ENCODE results near the gene GNPAT. TPM values are rescaled to one million over a fixed set of nuclear protein-coding genes. Genes with fewer than 3 reads are reported as not detected.

The GNPAT gene
- 10 to 100 TPM; 34.8 to 55.4 (median 37.5) TPM for total RNA-seq

GRCh38 chr1:231240883-231241735, at the start of gene GNPAT:
GNPAT (plus strand) TSS chr1:231241212; CDS start chr1:231241379, 167 bp downstream.
- TF ChIP-seq CTCF (IDR thresholded peaks at IDR 0.05; ENCODE audit: low read depth): no peak

- TF ChIP-seq CTCF (IDR thresholded peaks at IDR 0.05; ENCODE audit: low read depth): no peak
Measured at GRCh38 chr1:231192620-231193163, 48.3 kb upstream of the GNPAT start.

- no peak for TF ChIP-seq CTCF (IDR thresholded peaks at IDR 0.05; ENCODE audit: low read depth)
Measured at GRCh38 chr1:231193710-231194340, 47.2 kb upstream of the GNPAT start.

- TF ChIP-seq CTCF (IDR thresholded peaks at IDR 0.05; ENCODE audit: low read depth): no peak
Measured at GRCh38 chr1:231194476-231194842, 46.6 kb upstream of the GNPAT start.

GRCh38 chr1:231194843-231195516, 46.0 kb upstream of the GNPAT start:
- no peak for TF ChIP-seq CTCF (IDR thresholded peaks at IDR 0.05; ENCODE audit: low read depth)

GRCh38 chr1:231196307-231196706, 44.7 kb upstream of the GNPAT start:
- TF ChIP-seq CTCF (IDR thresholded peaks at IDR 0.05; ENCODE audit: low read depth): no peak

GRCh38 chr1:231196728-231197127, 44.3 kb upstream of the GNPAT start:
- TF ChIP-seq CTCF (IDR thresholded peaks at IDR 0.05; ENCODE audit: low read depth): no peak
